ENCODE measurements around the gene CNKSR3.

DNA sequence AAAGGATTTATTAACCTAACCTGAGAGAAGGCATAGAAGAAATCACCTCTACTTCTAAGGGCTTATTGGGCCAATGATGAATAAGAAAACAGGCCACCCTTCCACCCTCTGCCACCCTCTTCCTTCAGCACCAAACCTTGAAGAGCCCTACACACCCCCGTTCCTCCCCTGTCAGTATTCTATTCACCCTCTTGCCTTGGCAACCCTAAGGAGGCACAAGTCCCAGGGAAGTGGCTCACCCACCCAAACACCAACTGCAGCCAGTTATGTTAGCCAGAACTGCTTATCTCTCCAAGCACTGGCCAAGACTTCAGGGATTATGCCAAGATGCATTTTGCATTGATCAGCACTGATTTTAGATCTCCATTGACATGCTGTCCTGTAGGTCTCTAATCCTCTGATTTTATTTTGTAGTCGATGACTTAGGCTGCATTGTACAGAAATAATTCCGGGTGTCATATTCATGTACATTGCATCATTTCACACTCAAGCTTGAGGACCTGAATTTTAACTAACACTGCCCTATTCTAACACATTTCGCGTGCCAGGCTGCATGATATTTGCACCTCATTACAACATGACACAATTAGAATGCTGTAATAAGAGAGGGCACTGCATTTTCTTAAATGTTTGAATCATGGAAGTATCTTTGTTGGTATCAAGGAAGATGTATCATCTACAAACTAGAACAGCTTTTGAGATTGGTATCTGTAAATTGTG, 15.7 kb downstream of the CNKSR3 start:
- TF ChIP-seq RCOR1 (IDR thresholded peaks at IDR 0.05; ENCODE audit: low read length) = no peak
- TF ChIP-seq, protein P1, sequence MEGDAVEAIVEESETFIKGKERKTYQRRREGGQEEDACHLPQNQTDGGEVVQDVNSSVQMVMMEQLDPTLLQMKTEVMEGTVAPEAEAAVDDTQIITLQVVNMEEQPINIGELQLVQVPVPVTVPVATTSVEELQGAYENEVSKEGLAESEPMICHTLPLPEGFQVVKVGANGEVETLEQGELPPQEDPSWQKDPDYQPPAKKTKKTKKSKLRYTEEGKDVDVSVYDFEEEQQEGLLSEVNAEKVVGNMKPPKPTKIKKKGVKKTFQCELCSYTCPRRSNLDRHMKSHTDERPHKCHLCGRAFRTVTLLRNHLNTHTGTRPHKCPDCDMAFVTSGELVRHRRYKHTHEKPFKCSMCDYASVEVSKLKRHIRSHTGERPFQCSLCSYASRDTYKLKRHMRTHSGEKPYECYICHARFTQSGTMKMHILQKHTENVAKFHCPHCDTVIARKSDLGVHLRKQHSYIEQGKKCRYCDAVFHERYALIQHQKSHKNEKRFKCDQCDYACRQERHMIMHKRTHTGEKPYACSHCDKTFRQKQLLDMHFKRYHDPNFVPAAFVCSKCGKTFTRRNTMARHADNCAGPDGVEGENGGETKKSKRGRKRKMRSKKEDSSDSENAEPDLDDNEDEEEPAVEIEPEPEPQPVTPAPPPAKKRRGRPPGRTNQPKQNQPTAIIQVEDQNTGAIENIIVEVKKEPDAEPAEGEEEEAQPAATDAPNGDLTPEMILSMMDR (IDR thresholded peaks at IDR 0.05) = no peak
- no peak for TF ChIP-seq TAF1 (IDR thresholded peaks at IDR 0.05; ENCODE audit: borderline replicate concordance, low read depth, low read length)
- no peak for TF ChIP-seq YY1 (IDR thresholded peaks at IDR 0.05; ENCODE audit: low read depth)
- TF ChIP-seq RAD21 (IDR thresholded peaks at IDR 0.05; ENCODE audit: low read length) = no peak
- no peak for TF ChIP-seq EP300 (IDR thresholded peaks at IDR 0.05; ENCODE audit: borderline replicate concordance in 1 of 2, low read depth in 1 of 2, low read length in 1 of 2)
- TF ChIP-seq, protein P2, sequence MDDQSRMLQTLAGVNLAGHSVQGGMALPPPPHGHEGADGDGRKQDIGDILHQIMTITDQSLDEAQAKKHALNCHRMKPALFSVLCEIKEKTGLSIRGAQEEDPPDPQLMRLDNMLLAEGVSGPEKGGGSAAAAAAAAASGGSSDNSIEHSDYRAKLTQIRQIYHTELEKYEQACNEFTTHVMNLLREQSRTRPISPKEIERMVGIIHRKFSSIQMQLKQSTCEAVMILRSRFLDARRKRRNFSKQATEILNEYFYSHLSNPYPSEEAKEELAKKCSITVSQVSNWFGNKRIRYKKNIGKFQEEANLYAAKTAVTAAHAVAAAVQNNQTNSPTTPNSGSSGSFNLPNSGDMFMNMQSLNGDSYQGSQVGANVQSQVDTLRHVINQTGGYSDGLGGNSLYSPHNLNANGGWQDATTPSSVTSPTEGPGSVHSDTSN (IDR thresholded peaks at IDR 0.05) = no peak
- no peak for TF ChIP-seq POLR2AphosphoS5 (IDR thresholded peaks at IDR 0.05; ENCODE audit: low read depth, low read length)
- no peak for TF ChIP-seq FOXJ3 (CRISPR knock-in tag; IDR thresholded peaks at IDR 0.05)
- TF ChIP-seq, protein P3, sequence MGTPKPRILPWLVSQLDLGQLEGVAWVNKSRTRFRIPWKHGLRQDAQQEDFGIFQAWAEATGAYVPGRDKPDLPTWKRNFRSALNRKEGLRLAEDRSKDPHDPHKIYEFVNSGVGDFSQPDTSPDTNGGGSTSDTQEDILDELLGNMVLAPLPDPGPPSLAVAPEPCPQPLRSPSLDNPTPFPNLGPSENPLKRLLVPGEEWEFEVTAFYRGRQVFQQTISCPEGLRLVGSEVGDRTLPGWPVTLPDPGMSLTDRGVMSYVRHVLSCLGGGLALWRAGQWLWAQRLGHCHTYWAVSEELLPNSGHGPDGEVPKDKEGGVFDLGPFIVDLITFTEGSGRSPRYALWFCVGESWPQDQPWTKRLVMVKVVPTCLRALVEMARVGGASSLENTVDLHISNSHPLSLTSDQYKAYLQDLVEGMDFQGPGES (IDR thresholded peaks at IDR 0.05; ENCODE audit: low read depth, low read length) = no peak
- no peak for TF ChIP-seq ELF1 (IDR thresholded peaks at IDR 0.05)
- TF ChIP-seq SIN3A (IDR thresholded peaks at IDR 0.05; ENCODE audit: borderline replicate concordance, low read depth, low read length) = no peak
- TF ChIP-seq MEF2A (IDR thresholded peaks at IDR 0.05; ENCODE audit: borderline replicate concordance, low read depth) = no peak
